Calu3 (cell line): ENCODE data around the gene DNAH14. TPM values are rescaled to one million over a fixed set of nuclear protein-coding genes. Genes with fewer than 3 reads are reported as not detected.

Source experiments
- BruUV-seq: library from RNA; stranded (reverse); fragments of 400-500 nt; replicated peaks from 2 replicates; lab custom pipeline; 2021; lab: Mats Ljungman, UMichigan
- CTCF ChIA-PET: fragments of 300-600 bp; sonication (Branson Sonifier 250); formaldehyde crosslinking; loops from one replicate; lab custom pipeline; 2022; ENCODE audit warnings: antibody characterized with exemption; lab: Charles Lee
- DNase-seq: peaks from one replicate; pipeline ENCODE4 v3.0.0; 2022
- H3K27ac Mint-ChIP-seq: one replicate; pipeline ENCODE4 v1.8.0; 2022; ENCODE audit warnings: mixed read lengths; ENCODE audit not compliant: unreplicated experiment
- H3K27me3 Mint-ChIP-seq: one replicate; pipeline ENCODE4 v1.8.0; 2022; ENCODE audit warnings: mixed read lengths; ENCODE audit not compliant: unreplicated experiment
- H3K36me3 Mint-ChIP-seq: one replicate; pipeline ENCODE4 v1.8.0; 2022; ENCODE audit warnings: mild to moderate bottlenecking, moderate library complexity, mixed read lengths; ENCODE audit not compliant: insufficient read depth, unreplicated experiment
- H3K4me1 Mint-ChIP-seq: one replicate; pipeline ENCODE4 v1.8.0; 2022; ENCODE audit warnings: mild to moderate bottlenecking, low read depth, mixed read lengths; ENCODE audit not compliant: unreplicated experiment
- H3K4me3 Mint-ChIP-seq: one replicate; pipeline ENCODE4 v1.8.0; 2022; ENCODE audit warnings: mild to moderate bottlenecking, low read depth, moderate library complexity, mixed read lengths; ENCODE audit not compliant: unreplicated experiment
- H3K9me3 Mint-ChIP-seq: one replicate; pipeline ENCODE4 v1.8.0; 2022; ENCODE audit warnings: low read depth, mixed read lengths; ENCODE audit not compliant: unreplicated experiment
- CTCF ChIP-seq: fragments of 200-600 bp; IDR thresholded peaks from one replicate; pipeline ENCODE4 v1.8.0; 2022; ENCODE audit warnings: antibody characterized with exemption; ENCODE audit not compliant: unreplicated experiment
- intact Hi-C: fragments of 100-400 bp; cut with micrococcal nuclease; formaldehyde crosslinking; loops from one replicate; pipeline ENCODE4 v1.10.0; 2022; ENCODE audit not compliant: unreplicated experiment
- total RNA-seq: library from RNA; stranded (reverse); gene quantifications from 2 replicates; pipeline ENCODE4 v1.2.3, GENCODE V29; 2022

The DNAH14 gene
- total RNA-seq, 1 experiment from 2014 or later: 66.8 TPM

GRCh38 chr1:225412803-225413351 is 483.4 kb downstream of the DNAH14 start:
- BruUV-seq: no TSS peak
- no peaks in the 10 kb centered on the region for H3K9me3 Mint-ChIP-seq
- H3K4me3 Mint-ChIP-seq: no peak overlapping the region
- no peaks in the 10 kb centered on the region for H3K27me3 Mint-ChIP-seq
- H3K36me3 Mint-ChIP-seq: peaks cover 74% of the 10 kb centered on the region
- intact Hi-C loops: no loop called here
- H3K4me1 Mint-ChIP-seq: peaks cover 54% of the 10 kb centered on the region
- TF ChIP-seq CTCF: no peak
- H3K27ac Mint-ChIP-seq: no peak overlapping the region
- CTCF ChIA-PET: interaction anchor here (0.6 to 1.5 kb wide), 6 partner anchors 9 to 446 kb away, joined by 3 to 5 read pairs (median 4); no protein-coding TSS in a partner anchor
- peak; percentile 71 for DNase-seq

GRCh38 chr1:225413708-225414375 is 484.4 kb downstream of the DNAH14 start:
- Mint-ChIP-seq H3K4me1 (peaks cover 64% of the 10 kb centered on the region), H3K27me3 (no peaks in the 10 kb centered on the region), H3K36me3 (peaks cover 78% of the 10 kb centered on the region), H3K27ac (peak overlapping the region; percentile 42), H3K9me3 (no peaks in the 10 kb centered on the region), H3K4me3 (no peak overlapping the region)
- CTCF ChIA-PET: interaction anchor here (0.6 to 1.5 kb wide), 5 partner anchors 10 to 445 kb away, joined by 3 to 5 read pairs (median 4); no protein-coding TSS in a partner anchor
- DNase-seq: no peak
- TF ChIP-seq CTCF: no peak
- intact Hi-C loops: no loop called here
- BruUV-seq: no TSS peak

GRCh38 chr1:225415307-225415706 is 485.8 kb downstream of the DNAH14 start:
- no peak for TF ChIP-seq CTCF
- intact Hi-C loops: no loop called here
- H3K27ac Mint-ChIP-seq: no peak overlapping the region
- H3K27me3 Mint-ChIP-seq: no peaks in the 10 kb centered on the region
- no TSS peak for BruUV-seq
- DNase-seq: no peak
- peaks cover 81% of the 10 kb centered on the region for H3K36me3 Mint-ChIP-seq
- H3K4me3 Mint-ChIP-seq: no peak overlapping the region
- CTCF ChIA-PET: interaction anchor here (0.6 kb wide), 1 partner anchor 19 kb away, joined by 4 read pairs; no protein-coding TSS in a partner anchor
- no peaks in the 10 kb centered on the region for H3K9me3 Mint-ChIP-seq
- peaks cover 66% of the 10 kb centered on the region for H3K4me1 Mint-ChIP-seq

GRCh38 chr1:225415967-225416745 is 486.7 kb downstream of the DNAH14 start:
- no peaks in the 10 kb centered on the region for H3K27me3 Mint-ChIP-seq
- no peak overlapping the region for H3K27ac Mint-ChIP-seq
- DNase-seq: no peak
- no peaks in the 10 kb centered on the region for H3K9me3 Mint-ChIP-seq
- CTCF ChIA-PET: interaction anchor here (0.6 kb wide), 1 partner anchor 18 kb away, joined by 4 read pairs; no protein-coding TSS in a partner anchor
- H3K36me3 Mint-ChIP-seq: peaks cover 76% of the 10 kb centered on the region
- H3K4me1 Mint-ChIP-seq: peaks cover 60% of the 10 kb centered on the region
- H3K4me3 Mint-ChIP-seq: no peak overlapping the region
- BruUV-seq: no TSS peak
- TF ChIP-seq CTCF: no peak
- intact Hi-C loops: no loop called here
